ENCODE measurements around the gene ATP8B3.
"Not testable (repeated sequence)": the region's sequence is repeated elsewhere in the genome, so short reads cannot be mapped to it uniquely, and the experiment has no call there.

ATP8B3 gene

DNA sequence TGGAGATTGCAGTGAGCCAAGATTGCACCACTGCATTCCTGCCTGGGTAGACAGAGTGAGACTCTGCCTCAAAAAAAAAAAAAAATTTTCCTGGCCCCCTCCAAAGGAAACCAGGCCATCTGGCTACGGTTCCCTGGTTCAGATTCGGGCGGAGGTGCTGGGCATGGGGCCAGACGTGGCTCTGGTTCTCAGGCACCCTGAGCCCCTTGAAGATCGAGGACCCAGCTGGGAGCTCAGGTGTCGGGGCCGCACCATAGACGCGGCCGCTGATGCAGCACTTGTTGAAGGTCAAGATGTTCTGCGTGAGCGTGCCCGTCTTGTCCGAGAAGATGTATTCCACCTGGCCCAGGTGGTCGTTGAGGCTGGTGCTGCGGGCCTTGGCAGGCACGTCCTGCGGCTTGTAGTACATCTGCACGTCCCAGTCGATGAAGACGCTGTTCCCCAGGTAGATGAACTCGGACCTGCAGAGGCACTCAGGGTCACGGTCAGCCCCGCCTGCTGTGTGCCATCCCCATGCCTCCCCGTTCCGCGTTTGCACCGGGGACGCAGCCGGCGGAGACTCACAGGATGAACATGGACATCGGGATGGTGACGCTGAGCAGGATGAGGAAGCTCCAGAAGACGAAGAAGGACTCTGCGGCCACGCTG is 12.3 kb downstream of the ATP8B3 start:
- no peak for DNase-seq

DNA sequence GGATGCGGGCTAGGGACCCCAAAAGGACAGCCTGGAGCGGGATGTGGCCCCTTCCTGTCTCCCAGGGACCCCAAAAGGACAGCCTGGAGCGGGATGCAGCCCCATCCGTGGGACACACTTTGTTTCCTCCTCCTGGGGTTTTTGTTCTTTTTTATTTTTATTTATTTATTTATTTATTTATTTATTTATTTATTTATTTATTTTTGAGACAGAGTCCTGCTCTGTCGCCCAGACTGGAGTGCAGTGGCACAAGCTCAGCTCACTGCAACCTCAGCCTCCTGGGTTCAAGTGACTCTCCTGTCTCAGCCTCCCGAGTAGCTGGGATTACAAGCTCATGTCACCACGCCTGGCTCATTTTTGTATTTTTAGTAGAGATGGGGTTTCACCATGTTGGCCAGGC is 14.8 kb downstream of the ATP8B3 start:
- DNase-seq: not testable (repeated sequence)

DNA sequence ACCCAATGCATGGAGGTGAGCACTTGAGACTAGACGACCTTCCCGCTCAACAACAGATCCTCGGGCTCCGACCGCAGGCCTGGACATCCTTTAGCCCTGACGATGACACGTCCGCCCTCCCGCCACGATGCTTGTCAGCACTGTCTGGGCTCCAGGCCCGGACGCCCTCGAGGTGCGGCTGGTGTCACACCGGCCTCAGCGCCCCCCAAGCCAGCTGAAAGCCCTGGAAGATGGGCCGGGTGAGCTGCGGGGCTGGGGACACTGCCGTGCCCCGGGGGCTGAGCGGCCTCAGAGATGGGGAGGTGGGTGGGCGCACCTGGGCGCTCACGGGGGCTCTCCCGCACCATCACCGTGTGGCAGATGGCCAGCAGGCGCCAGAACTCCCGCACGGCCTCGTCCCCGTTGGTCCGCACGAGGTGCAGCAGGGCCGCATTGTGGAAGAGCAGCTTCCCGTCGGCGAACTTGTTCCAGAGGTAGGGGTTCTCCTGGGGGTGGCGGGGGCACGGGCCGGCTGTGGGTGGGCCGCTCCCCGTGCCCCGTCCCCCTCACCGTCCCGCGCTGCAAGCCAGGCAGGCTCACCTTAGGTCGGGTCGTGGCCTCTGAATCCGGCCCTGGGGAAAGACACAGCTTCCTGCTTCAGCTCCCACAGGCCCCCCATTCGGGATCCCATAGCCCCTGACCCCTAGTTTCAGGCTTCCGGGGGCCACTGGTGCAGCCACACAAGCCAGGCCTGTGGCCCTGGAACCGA is 15.5 kb downstream of the ATP8B3 start:
- DNase-seq: no peak

DNA sequence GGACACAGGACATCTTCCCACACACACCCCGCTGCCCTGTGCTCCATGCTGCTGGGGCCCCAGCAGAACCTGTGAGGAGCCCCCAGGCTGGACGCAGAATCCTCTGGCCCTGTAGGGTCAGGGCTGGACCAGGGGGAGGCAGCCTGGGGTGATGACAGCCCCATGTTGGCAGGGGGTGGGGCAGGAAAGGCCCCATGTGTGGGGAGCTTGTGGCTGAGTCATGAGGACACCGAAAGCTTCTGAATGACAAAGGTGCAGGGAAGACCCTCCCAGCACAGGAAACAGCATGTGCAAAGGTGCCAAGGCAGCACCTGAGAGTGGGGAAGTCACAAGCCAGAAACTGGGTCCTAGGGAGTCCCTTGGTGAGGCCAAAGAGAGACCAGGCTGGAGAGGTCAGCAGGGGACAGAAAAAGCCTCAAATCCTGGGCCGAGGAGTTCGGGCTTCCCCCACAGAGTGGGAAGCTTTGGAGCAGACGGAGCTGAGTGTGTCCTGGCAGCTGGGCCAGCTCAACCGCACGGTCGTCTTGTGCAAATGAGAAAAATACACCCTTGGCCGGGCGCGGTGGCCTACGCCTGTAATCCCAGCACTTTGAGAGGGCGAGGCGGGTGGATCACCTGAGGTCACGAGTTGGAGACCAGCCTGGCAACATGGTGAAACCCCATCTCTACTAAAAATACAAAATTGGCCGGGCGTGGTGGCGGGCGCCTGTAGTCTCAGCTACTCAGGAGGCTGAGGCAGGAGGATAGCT is 17.5 kb downstream of the ATP8B3 start:
- DNase-seq: peak in 1 of 51 donors; percentile 23

DNA sequence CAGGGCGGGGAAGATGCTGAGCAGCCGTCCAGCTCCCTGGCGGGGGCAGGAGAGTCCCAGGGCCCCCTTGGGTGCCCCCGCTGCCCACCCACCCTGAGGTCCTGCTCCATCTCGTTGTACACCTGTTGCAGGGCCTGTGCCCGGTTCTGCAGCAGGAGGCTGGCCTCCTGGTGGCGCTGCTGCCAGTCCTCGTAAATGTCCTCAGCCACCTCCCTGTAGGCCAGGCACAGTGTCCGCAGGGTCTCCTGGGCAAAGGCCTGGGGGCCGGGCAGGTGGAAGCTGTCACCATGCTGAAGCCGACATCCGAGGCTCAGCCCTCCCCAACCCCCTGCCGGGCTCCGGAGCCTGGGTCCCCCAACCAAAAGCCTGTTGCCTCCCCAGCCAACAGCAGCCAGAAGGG is 20.2 kb downstream of the ATP8B3 start:
- no peak for DNase-seq

DNA sequence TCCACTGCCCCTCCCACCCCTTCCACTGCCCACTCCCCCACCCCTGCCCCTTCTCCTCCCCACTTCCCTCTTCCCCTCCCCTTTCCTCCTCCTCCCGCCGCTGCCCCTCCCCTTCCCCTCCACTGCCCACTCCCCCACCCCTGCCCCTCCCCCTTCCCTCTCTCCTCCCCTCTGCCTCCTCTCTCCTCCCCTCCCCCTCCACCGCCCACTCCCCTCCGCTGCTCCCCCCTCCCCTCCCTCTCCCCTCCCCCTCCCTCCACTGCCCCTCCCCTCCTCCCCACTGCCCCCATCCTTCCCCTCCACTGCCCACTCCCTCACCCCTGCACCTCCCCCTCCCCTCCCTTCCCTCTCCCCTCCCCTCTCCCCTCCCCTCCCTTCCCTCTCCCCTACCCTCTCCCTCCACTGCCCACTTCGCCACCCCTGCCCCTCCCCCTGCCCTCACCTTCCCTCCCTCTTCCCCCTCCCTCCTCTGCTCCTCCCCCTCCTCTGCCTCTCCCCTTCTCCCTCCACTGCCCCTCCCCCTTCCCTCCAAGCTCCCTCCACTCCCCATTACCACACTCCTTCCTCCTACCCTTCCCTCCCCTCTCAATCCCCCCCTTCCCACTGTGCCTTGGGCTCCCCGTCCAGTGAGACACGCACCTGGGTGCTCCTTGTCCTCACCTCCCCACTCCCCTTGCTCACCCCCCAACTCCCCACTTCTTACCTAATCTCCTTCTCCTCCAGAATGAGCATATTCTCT is 21.9 kb downstream of the ATP8B3 start:
- no peak for DNase-seq

DNA sequence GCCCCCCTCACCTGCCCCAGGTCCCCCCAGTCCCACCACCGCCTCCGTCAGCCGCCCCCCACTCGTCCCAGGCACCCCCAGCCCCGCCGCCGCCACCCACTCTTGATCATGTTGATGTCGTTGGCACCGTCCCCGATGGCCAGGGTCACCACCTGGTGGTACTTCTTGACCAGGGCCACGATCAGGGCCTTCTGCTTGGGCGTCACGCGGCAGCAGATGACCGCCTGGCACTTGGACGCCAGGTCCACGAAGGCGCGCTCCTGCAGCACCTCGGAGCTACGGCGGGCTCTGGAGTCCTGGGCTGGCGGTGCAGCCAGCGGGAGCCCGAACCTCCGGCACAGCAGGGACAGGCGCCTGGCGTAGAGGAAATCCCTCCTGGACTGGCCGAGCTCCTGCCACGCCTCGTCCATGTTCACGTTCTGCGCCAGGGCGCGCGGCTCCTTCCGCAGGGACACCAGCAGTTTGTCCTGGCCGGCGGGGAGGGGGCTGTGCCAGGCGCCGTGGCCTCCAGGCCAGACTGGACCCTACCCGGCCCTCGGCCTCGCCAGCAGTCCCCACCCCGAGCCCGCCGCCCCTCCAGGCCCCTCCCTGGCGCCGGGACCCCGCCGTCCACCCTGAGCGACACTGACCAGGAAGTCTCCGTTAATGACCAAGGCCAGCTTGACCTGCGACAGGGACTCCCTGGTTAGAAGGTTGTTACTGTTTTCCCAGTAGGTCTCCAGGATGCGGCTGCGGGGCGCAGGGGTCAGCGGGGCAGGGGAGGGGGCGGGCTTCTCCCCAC is 22.6 kb downstream of the ATP8B3 start:
- DNase-seq: no peak

DNA sequence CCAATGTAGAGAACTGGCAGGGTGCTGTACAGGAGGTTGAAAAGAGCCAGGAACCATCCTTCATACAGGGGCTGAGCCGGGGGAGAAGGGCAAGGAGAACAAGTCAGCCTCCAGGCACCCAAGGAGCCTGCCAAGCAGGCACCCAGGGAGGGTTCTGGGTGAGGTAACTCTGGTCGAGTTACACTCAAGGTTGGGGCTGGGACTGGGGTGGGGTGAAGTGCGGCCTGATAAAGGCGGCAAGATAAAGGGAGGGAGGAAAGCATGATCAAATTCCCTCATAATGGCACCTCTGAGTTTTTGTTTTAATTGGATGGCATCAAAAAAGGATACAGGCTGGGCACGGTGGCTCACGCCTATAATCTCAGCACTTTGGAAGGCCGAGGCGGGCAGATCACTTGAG is 25.0 kb downstream of the ATP8B3 start:
- no peak for DNase-seq

DNA sequence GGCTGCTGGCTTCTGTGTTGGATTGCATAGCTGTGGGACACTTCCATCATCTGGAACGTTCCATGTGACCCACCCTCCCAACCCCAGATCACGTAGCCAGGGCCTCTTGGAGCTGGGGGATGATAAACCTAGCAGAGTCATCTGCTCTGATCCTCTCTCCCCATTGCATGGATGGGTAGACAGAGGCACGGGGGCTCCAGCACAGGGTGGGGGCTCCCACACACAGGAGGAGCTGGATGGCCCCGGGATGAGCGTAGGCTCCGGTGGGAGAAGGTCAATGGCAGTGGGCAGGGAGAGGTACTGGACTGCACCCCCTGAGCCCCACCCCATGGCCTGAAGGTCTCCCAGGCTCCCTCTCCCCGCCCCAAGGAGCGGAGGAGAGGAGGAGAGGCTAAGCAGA is 25.4 kb downstream of the ATP8B3 start:
- no peak for DNase-seq

DNA sequence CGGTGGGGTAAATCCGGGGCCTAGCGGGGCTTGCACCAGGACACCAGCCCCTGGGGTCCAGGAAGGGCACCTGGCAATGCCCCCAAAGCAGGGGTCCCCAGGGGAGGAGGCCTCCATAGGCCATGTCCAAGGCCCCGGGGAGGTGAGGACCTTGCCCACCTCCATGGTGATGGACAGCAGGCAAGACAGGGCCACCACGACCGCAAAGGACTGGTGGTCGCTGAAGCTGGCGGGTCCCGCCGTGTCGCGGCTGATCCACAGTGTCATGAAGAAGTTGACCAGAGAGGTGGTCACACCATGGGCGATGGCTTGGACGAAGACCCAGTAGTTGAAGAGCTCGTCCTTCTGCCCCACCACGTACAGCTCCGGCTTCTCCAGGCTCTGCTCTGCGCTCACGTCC is 26.8 kb downstream of the ATP8B3 start:
- no peak for DNase-seq

DNA sequence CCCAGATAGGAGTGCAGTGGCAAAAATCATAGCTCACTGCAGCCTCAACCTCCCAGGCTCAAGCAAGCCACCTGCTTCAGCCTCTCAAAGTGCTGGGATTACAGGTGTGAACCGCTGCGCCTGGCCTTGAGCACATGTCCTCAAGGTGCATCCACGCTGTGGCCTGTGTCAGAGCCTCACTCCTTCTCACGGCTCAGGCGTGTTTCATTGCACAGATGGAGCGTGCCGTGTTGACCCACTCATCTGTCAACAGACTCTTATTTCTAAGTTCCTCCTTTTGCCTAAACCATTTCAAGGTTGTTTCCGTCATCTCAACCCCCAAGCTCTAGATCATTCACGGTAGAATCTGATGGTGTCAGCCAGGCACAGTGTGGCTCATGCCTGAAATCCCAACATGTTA is 28.2 kb downstream of the ATP8B3 start:
- DNase-seq: no peak

DNA sequence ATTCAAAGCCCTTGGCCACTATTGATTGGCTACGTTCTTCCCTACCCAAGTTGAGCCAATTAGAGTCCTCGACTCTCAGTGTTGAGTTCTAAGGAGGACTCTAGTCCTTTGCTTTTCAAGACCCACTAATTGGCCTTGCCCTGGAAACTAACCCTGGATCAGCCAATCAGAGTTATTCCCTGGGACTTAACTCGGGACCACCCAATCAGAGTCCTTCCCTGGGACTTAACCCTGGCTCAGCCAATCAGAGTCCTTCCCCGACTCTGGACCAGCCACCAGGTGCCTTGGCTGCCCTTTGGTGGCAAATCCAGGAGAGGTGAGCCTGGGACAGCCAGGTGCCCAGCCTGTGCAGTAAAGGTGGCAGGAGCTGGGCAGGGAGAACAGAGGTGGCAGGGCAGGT is 28.7 kb downstream of the ATP8B3 start:
- DNase-seq: no peak

DNA sequence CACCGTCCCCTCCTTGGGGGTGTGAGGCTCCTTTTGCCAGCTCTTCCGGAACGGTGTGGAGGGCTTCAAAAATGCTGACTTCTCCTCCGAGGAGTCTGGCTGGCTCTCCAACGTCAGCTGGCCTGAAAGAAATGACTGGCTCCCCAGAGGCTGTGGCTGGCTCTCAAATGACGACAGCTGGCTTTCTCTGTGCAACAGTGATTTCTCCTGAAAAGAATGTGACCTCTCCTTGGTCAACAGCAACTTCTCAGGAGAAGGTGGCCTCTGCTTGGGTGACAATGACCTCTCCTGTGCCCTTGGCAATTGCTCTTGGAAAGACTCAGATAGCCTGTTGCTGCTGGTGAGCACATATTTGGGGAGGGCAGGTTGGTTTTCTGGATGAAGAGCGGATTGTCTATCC is 29.6 kb downstream of the ATP8B3 start:
- no peak for DNase-seq

DNA sequence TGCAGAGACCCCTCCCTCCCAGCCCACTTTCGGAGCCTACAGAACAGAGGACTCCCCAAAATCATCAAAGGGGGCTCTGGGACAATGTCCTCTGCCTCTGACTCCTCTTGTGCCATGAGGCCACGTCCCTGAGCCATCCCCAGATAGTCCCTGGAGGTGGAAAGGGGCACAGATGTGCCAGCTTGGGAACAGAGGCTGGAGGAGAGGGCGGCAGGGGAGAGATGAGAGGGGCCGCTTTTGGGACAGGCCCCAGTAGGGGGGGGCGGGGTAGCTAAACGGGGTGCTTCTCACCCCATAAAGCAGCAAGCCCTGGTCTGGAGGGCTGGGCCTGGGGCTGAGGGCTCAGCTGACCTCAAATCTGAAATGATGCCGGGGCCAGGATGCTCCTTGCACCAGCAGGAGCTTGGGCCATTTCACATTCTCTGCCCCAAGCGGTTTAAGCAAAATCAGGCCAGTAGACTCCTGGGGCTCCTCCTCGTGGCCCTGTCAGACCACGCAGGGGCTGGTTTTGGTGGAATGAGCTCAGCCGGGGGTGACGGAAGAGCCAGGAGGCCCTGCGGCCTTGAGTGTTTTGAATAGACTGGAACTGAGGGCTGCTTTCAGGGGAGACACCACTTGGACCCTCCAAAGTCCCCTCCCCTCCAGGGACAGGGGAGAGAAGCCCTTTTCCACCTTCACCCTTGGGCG is 31.7 kb downstream of the ATP8B3 start:
- no peak for DNase-seq

DNA sequence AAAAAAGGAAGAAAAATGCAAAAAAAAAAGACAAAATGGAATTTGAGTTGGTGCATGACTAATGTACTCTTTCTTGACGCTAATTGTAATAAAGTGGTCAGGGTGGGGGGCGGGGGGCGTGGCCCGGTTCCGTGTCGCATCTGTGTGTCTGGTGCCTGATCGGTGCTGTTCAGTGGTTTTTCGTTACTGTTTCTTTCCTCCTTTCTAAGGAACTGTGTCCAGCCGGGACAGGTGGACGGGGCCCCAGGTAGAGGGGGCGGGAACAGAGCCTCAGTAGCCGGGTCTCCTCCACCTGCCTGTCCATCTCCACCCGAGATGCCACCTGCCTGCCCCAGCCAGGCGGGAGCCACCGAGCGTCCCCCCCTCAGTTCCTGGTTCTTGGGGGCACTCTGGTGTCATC is 32.5 kb downstream of the ATP8B3 start:
- no peak for DNase-seq

DNA sequence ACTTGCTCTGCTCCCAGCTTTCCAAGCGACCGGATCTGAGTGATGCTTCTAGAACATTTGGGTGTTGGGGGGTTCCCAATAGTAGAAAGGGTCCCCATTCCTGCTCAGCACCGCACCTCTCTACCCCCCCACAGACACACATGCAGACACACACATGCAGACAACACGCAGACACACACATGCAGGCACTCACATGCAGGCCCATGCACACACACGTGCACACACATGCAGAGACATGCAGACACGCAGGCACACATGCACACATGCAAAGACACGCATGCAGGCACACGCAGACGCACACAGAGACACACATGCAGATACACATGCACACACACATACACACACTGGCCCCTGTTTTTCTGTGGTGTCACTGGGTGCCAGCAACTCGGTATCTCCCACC is 34.9 kb downstream of the ATP8B3 start:
- DNase-seq: no peak

DNA sequence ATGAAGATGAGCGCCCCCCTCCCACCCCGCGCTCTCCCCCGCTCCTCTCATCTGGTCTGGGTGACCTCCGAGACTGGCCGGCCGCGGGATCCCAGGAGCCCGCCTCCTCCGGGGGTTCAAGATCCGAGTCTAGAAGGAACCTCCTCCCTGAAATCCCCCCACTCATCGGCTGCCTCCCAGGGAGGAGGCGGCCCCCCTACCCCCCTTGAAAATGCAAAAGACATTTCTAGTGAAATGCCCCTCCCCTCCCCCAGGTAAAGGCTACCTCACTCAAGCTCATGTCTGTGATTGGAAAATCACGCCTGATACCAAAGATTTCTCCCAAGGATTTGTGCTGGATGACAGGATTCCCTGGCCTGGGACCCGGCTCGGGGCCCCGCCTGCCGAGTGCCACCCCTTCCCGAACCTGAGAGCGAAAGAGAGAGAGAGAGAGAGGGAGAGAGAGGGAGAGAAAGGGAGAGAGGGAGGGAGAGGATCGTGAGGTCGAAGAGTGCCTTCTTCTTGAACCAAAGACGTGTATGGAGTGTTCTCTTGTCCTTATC is 35.4 kb downstream of the ATP8B3 start:
- no peak for DNase-seq

DNA sequence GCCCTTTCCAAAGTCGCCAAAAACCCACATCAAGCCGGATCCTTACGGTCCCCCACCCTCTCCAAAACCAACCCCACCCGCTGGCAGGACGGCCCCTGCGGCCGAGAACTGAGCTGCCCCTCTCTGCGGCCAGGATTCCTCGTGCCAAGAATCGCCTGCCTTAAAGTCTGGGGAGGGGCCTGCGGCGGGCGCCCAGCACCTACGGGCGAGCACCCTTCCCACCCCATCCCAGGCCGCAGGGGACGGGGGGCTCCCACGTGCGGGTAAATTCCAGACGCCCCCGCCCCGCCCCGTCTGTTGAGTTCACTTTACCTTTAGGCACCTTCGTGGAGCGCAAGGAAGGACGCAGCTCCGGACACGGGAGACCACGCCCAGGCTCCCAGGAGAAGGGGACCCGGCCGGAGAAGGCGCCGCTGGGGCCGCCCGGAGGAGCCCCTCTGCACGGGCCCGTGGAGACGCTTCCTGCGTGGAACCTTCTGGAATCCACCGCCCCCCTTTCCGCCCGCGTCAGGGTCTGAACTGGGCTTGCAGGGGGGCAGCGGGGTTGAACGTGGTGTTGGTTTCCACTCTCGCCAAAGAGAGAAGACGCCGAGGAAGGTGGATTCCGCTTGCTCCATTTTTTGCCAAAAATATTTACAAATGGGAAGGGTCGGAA is 36.0 kb downstream of the ATP8B3 start:
- DNase-seq: no peak

DNA sequence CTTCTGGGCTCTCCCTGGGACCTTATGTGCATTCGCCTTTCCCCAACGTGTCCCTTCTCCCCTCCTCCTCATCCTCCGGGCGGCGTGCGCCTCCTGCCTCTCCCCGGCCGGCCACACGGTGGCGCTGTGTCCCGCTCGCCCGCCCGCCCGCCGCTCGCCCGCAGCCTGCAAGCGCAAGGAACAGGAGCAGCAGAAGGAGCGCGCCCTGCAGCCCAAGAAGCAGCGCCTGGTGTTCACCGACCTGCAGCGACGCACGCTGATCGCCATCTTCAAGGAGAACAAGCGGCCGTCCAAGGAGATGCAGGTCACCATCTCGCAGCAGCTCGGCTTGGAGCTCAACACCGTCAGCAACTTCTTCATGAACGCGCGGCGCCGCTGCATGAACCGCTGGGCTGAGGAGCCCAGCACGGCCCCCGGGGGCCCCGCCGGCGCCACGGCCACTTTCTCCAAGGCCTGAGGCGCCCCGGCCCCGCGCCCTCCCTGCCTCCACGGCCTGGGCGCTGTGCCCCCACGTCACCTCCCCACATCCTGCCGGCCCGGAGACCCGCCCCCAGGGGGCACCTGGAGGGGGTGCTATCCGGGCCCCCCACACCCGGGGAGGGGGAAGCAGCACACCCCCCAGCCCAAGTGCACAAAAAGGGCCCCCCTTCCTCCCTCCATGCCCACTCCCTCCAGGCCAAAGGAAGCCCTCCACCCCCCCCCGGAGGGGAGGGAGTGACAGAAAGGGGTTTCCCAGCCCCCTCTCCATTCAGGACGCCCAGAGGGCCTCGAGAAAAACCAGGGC is 36.9 kb downstream of the ATP8B3 start:
- DNase-seq: no peak

All from hypothalamus (tissue), 51 donors.